ENCODE data around the gene ALDH1A1.
"Not testable (repeated sequence)": the region's sequence is repeated elsewhere in the genome, so short reads cannot be mapped to it uniquely, and the experiment has no call there.

The ALDH1A1 gene

DNA sequence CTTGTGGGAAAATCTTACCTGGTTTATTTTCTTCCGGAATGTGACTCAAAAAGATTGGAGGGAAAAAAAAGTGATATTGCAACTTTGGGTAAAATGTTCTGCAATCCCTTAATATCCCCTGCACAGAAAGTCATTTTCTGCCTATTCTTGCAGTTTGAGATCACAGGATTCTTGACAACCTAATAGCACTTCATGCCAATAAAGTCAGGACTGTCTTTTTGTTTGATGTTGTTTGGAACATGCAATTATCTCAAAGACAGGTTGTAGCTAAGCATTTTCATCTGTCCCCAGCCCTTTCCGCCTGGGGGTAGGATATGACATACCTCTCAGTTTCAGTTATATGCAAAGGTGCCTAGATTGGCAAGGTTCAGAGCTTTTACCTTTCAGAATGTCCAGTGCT, 63.9 kb downstream of the ALDH1A1 start:
- DNase-seq = no peak

DNA sequence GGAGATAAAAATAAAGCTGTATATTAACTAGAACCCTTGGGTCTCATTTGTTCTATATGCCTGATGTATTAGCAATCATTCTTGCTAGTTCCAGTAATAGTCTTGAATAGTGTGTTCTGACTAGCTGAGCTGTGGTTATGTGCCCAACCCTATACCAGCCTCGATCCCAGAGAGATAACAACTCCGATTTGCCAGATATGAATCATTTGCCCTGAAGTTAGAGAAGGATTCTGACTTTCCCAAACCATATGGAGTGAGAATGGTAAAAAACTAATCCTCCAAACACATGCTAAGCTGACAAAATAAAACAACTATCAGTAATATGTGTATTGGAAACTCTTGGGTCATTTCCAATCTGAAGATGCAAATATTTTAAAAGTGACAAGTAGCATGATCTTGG, 64.8 kb downstream of the ALDH1A1 start:
- DNase-seq = peak; percentile 23

DNA sequence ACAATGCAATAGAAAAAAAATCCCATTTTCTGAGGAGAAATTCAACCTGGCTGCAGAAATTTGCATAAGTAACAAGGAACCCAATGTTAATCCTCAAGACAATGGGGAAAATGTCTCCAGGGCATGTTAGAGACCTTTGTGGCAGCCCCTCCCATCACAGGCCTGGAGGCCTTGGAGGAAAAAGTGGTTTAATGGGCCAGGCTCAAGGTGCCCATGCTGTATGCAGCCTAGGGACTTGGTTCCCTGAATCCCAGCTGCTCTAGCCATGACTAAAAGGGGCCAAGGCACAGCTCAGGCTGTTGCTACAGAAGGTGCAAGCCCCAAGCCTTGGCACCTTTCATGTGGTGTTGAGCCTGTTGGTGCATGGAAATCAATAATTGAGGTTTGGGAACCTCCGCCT, 66.5 kb downstream of the ALDH1A1 start:
- DNase-seq = no peak

DNA sequence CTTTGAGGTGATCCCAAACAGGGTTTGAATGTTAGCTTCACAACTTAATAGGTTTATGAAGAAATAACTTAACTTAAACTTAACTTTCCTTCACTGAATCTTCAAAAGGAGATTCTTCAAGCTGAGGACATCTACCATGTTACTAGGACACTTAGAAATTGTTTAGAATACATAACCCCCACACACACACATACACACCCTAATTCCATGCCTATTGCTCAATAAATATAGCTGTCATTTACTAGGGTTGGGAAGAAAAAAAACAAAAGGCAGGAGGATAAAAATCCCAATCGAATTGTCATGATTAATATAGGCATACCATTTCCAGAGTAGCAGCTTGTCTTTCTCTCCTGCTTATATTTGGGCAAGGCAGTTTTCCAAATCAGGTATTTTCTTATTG, 68.3 kb downstream of the ALDH1A1 start:
- DNase-seq = no peak

DNA sequence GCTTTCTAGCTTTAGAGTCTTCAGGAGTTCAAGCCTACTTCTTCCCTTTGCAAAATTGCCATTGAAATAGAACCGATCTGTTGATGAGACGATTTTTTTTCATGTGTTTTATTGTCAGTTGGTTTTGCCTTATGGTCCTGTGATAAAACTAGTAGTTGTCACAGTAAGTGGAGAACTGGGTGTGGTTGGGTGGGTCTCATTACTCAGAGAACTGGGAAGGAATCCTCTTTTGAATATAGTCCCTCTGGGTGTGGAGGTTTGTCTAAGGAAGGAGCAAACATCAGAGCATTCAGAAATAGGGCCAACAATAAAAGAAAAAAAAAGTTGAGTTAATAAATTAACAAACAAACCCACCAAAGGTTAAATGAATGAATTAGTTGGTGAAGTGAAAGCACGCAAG, 69.0 kb downstream of the ALDH1A1 start:
- DNase-seq = no peak

DNA sequence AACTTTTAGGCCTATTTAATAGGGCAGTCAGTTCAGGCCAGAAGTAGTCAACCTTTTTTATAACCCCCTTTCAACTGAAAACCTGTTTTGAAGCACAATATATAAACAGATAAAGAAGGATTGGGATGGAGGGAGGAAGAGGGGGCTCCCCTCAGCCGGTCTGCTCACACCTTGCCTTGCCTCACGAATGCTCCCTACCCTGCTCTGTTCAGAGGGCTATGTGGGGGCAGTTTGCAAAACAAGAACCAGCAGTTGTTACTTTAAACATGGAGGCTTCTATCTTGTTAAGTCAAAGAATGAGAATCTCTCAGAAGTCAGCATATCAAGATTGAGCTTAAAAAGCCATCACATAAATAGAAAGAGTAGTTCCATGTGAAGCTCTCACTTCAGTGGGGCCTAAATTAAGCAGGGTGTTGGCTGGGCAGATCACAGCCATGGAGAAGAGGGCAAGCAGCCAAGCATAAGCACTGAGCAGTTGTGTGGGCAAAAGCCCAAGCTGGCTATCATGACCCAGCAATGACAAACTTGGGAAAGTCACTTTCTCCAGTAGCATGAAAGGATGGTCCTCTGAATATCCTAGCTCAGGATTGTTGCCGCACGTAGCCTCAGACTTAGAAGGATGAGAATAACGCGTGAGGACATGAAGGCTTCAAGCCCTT, 70.6 kb downstream of the ALDH1A1 start:
- no peak for DNase-seq

DNA sequence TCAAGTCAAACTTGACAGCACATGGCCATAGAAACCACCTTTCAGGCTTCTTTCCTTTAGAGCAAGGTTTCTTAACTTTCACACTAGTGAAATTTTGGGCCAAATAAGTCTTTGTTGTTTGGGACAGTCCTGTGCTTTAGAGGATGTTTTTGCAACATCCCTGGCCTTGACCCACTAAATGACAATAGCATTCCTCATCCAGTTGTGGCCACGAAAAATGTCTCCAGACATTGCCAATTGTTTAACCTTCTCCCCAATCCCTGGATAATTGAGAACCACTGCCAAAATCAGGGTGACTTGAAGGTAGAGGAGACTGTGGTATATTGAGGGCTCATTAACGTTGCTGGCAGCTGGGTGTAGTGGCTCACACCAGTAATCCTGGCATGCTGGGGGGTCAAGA, 72.0 kb downstream of the ALDH1A1 start:
- no peak for DNase-seq

DNA sequence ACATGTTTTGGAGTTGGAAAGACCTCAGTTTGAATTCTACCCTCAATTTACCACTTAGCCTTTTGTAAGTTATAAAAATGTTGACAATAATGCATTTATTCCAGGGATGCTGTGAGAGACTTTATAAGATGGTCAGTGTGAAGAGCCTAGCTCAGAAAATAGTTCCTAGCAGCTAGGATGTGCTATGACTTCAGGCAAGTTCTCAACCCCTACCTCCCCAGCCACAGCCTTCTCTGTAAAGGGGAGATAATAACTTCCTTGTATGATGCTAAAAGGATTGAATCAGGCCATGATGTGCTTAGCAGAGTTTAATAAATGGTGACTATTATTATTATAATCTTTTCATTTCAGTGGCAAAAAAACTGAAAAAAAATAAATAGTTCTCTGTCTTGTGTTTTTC, 77.6 kb downstream of the ALDH1A1 start:
- no peak for DNase-seq

DNA sequence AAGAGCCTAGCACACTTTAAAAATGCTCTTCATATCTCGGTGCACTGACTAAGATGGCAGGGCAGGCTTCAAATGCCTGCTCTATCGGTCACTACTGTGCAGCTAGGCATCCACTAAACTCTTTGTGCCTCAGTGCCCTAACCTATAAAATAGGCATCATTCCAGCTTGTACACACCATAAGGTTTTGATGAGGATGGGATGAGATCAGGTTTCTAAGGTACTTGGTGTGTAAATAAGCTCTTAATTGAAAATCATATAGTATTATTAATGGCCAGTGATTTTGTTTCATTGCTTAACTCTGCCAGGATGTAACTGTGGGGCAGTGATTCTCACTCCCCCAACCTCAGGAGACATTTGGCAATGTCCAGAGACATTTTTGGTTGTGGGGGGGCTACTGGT, 78.5 kb downstream of the ALDH1A1 start:
- no peak for DNase-seq

DNA sequence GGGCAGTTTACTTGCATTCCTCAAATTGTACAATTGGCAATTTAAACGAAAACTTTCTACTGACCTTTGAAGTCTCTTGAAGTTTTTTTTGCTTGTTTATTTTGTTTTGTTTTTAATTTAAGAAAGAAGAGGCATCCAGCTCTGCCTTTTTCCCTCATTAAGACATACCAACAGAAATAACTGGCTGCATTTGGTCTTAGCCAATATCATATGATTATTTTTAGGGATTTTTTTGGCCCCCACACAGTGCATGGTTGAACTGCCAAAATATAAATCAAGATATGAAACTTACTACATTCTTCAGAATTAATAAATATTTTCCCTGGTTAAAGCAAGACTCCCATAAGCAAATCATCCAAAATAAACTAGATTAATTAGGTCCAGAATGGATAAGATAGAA, 79.4 kb downstream of the ALDH1A1 start:
- no peak for DNase-seq

DNA sequence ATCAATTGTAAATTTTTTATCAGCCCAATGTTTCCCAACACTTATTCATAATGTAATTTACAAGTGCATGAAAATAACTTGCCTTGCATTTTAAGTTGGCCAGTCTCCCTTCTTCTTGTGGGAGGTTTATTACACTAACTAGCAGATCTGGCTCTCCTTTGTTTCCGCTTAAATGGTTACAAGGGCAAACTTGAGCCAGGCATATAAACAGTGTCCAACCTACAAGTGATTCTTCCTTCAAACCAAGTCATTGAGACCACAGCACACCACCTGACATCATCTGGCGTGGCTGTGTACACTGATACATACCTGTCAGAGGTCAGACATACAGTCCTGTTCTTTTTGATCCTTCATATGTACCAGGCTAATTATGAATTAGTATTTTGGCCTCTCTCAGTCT, 80.1 kb downstream of the ALDH1A1 start:
- DNase-seq = no peak

DNA sequence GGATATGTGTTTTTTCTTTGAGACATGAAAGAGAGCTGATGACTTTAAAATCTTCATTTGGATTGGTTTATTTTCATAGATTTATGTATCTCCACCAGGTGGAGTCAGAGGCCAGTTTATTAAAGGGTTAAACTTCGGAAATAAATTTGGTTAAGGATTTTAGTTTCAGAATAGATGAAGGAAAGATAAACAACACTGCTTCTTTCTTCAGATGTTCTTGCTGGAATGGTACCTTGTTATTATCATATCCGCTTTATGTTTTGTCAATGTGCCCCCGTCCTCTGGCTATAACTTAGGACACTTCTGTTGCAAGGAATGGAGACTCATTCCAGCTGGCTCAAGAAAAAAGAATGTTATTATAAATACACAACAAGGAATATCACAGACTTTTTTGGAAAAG, 81.2 kb downstream of the ALDH1A1 start:
- peak; percentile 21 for DNase-seq

DNA sequence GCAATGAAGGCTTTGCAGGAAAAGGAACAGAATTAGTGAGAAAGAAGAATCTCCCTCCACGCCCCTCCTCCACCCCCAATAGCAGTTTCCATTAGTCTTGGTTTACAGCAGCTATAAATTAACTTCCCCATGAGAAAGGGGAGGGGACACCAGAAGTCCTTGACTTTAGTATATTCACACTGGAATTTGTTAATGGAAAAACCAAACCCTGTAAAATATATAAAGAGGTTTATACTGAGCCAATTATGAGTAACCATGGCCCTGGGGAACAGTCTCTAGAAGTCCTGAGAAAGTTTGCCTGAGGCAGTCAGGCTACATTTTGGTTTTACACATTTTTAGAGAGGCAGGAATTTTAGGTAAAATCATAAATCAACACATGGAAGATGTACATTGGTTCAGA, 88.5 kb downstream of the ALDH1A1 start:
- DNase-seq = no peak

DNA sequence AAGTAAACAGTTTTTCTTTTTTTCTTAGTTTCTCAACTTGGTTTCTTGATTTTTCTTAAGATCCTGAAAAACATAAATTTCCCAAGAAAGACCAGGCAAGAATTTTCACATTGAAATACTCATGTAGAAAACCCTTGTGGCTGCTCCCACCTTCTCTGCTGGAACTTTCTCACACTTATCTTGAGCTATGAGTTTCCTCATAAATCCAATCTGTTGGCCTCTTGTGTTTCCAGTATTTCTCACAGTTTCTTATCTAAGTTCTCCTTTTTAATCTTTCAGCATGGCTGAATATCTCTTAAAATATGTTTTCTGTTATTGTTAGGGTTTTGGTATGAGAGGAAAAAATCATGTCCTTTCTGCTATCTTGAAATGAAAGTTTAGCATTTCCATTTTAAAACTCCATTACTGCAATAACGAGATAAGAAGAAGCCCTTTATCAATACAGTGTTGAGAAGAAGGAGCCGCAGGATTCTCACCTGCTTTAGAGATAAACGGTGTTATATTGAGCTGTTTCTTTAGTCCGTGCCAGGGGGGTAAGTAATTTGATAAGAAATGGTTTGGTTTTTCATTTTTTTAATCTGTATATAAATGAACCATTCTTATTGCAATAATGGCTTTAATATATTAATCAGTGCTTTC, 89.3 kb downstream of the ALDH1A1 start:
- no peak for DNase-seq

DNA sequence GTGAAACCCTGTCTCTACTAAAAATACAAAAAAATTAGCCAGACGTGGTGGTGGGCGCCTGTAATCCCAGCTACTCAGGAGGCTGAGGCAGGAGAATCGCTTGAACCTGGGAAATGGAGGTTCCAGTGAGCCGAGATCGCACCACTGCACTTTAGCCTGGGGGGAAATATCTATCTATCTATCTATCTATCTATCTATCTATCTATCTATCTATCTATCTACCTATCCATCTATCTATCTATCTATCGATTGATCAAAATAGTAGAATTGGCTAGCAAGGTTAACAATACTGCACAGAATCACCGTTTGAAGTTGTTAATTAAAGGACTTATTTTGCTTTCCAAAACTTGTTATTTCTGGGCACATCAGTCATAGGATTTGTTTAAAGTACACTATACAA, 90.1 kb downstream of the ALDH1A1 start:
- not testable (repeated sequence) for DNase-seq

DNA sequence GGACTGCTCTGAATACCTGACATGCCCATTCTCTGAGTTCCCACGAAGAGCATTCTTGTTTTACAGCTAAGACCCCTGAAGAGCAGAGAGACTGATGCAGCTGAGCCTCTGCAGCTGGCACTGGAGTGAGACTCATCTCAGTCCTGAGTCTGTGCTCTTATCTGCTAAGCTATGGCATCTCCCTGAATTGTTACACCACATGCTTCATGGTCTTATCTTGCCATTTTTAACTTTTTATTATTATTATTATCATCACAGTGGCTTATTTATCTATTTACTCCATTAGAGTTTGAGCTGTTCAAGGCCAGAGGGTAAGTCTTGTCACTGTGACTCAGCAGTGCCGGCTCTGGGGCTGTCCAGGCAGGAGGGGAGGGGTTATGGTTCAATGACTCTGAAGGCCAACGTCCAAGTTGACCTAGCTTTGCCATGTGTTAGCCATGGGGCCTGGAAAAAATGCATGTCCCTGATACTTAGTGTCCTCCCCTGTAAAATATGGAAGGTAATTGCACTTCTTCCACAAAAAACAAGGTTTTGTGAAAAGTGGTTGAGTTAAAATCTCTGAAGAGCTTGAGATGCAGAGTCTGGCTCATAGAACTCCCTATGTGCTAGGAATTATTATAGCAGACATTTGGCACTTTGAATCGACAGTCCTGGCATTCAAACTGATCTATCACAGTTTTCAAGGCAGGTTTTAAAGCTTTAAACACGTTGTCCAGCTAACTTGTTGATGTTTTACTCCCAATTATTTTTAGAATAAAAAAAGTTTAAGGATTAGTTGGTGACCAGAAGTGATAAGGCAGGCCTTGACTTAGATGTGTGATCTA, 94.6 kb downstream of the ALDH1A1 start:
- peak; percentile 43 for DNase-seq

DNA sequence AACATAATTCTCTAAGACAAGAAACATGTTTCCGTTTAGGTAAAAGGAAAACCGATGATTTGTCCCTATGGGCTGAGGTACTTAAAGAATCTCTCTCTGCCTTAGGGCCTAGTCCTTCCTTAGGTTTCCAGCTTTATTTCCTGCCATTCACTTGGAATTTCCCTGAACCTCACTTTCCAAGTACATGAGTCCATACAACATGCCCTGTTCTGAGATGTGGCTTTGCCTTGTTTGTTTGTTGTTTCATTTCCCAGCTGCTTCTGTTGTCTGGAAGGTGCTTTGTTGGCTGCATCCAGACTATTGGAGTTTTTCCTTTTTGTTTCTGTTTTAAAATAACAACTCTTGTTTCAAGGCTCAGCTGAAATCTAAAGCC, 95.2 kb downstream of the ALDH1A1 start:
- DNase-seq = no peak

DNA sequence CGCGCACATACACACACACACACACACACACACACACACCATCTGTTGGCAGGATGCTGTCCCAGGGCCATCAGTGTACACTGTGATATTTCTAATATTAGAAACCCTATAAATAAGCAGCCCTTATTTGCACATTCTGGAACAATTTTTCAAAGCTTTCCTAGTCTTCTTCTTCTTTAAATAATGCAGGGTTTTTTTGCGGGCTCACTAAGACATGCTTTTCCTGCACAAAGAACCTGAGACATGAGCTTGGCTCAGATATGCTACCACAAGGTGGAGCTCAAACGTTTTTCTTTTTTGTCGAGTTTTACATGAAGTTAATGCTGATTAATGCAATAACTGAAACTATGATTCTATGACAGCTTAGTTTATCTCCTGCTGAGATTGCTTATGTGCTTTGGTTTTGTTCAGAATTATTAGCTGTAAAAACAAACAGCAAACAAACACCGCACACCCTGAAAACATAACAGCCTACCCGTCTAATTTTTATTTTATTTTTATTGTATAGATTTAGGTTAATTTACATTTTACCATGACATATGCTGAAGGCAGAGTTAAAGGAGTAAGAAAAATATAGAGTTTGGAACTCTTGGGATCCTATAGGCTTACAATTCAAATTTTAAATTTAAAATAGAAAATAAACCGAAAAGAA, 95.8 kb downstream of the ALDH1A1 start:
- peak; percentile 64 for DNase-seq

DNA sequence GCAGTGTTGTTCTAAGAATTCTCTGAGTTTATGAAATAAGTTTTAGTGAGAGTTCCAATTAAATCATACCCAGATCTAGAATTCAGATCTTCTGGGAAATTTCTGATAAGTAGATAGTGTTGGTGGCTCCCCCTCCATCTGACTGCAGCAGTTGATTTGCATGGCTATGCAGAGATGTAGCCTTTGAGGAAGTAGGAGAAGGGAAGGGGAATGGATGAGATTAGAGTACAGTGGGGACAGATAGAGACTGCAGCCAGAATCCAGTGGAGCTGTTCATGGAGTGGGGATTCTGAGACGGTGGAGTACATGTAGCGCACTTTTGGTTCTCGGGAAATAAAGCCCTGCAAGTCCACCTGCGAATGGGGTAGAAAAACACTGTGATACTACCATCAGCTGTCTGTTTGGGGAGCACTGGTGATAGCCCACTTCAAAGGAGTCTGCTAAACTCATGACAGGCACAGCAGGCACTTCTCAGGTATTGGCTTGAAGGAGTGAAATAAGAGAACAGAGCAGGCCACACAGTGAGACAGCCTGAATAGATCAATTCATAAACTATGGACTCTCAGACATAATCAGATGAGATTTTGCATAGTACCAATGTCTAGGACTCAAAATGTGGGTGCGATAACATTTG, 96.8 kb downstream of the ALDH1A1 start:
- DNase-seq = no peak

DNA sequence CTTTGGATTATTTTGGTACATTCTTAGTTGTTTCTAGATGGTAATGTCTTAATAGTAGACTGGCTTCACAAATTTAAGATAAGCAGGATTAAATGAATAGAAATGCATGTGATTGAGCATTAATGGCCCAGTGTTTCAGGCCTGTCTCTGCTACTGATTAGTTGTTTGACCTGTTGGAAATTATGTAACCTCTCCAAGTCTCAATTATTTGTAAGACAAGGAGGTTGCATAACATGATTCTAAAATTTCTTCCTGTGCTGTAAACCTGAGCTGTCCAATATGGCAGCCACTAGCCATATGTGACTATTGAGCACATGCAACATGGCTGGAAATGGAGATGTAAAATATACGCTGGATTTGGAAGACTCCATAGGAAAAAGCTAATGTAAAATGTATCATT, 97.5 kb downstream of the ALDH1A1 start:
- DNase-seq = no peak

Measured in EL (cell line).